GM12874 (cell line): ENCODE data around the gene ROCK2.

Experiments used
- CTCF ChIP-seq: IDR thresholded peaks from 2 replicates; pipeline ENCODE4 v1.5.1; 2011; ENCODE audit warnings: low read depth, mild to moderate bottlenecking, control low read depth, low read length, moderate library complexity; ENCODE audit not compliant: insufficient read depth

Gene ROCK2

GRCh38 chr2:11303290-11304013, 41.0 kb downstream of the ROCK2 start:
- TF ChIP-seq CTCF, result no peak

DNA sequence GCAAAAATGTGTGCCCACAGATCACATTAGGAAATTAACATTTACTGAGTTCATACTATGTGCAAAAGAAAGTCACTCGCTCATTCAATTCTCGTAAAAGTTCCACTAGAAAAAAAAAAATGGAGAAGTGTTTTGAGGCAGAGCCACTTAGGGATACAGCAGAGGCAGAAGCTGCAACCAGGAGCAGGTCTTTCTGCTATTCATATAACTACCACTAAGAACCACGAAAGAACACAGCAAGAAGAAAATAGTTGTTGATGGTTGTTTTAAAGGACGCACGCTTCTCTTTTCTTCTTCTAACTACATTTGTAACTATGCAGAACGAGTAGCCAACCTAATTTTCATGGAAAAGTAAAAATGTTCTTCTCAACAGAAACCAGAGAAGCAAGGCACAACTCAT, 45.0 kb downstream of the ROCK2 start:
- no peak for TF ChIP-seq CTCF

DNA sequence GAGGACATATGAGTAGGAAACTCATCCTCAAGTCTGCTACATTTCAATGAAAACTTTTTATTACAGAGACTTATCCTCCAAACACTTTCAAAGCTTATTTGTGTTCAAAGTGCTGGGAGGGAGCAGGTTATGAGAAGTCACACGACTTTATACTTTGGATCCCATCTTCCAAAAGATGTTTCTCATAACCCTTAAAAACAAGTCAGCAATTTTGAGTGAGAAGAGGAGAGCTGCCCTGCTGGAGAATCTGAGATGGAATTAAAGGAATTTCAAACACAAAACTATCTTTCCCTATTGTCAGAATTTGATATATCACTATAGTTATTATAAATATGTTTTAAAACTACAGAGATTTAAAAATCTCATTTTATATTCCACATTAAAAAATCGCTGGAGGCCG, 45.8 kb downstream of the ROCK2 start:
- TF ChIP-seq CTCF, result no peak

DNA sequence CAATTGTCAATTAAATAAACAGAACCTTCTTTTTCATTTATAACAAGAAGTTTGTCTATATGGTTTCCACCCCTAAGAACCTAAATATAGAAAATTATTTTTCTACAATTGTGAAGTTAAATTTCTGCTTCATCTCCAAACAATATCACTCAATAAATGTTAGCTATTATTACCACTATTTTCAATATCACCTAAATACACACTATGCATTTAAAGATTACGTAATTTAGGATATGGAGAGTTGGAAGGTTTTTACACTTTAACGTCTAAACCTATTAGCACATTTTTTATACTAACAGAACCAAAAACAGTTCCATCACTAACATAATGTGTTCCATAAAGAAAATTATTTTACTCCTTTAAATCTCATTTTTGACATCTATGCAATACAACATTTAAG, 48.0 kb downstream of the ROCK2 start:
- TF ChIP-seq CTCF, result no peak

DNA sequence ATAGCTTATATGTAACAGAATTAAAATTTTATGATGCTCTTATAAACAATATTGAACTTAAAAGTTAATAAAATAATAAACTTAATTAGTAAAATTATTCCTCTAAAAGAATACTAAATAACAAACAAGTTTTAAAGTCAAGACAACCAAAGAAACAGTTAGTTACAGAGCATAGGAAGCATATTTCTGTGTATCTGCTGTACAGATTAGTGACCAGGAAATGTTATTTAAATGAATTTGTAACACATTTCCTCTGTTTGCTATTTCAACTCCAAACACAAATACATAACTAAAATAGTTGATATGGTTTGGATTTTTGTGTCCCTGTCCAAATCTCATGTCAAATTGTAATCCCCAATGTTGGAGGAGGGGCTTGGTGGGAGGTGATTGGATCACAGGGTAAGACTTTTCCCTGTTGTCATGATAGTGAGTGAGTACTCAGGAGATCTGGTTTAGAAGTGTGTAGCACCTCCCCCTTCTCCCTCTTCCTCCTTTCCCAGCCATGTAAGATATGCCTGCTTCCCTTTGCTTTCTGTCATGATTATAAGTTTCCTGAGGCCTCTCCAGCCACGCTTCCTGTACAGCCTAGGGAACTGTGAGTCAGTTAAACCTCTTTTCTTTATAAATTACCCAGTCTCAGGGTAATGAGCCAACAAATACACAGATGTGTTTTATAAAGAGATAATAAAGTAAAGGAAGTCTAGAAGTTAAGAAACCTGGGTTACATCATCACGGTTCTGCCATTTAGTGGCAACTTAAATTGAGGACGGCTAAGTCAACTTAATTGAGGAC, 51.8 kb downstream of the ROCK2 start:
- TF ChIP-seq CTCF, result no peak

DNA sequence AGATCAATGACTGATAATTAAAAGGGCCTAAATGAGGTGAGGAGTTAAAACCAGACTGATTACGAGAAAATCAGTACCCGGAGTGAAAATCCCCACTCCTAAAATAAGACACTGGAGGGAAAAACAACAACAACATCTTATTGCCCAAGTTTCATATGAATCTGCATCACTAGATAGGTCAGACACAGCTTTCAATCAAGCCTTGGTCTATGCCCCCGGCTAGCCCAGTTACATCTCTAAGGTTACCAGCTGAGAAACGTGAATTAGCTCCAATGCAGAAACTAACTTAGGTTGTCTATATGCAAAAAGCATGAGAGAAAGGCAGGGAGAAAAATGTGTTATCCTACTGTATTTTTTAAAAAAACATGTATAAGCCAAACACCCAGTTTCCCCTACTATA, 53.7 kb downstream of the ROCK2 start:
- TF ChIP-seq CTCF, result no peak

DNA sequence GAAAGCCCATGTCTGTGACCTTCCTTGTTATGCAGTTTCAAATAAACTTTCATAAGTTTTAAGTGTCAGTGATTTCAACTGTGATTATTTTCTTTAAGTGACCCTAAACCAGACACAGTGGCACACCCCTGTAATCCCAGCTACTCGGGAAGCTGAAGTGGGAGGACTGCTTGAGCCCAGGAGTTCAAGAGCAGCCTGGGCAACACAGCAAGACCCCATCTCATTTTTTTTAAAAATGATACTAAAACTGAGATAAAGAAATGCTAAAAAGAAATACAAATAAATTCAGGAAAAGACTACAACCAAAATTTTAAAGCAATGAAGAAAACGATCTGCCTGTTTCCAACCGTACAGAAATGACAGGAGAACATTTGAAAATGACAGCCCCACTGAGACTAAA, 54.2 kb downstream of the ROCK2 start:
- TF ChIP-seq CTCF, result no peak
